WTC11 (cell line): ENCODE results near the gene SLC25A26.

Experiments
- CREB1 ChIP-seq: sonication (generic); formaldehyde crosslinking; IDR thresholded peaks from 2 replicates; pipeline ENCODE4 v1.8.0; 2023; ENCODE audit warnings: mild to moderate bottlenecking, missing genetic modification reagents
- CTCF ChIP-seq: fragments of 200-600 bp; IDR thresholded peaks from 2 replicates; pipeline ENCODE4 v1.8.0; 2022; ENCODE audit warnings: antibody characterized with exemption
- ERG ChIP-seq: fragments of 250-450 bp; sonication (Bioruptor Pico); IDR thresholded peaks from 2 replicates; pipeline ENCODE4 v1.8.0; 2021; ENCODE audit warnings: mild to moderate bottlenecking
- ESRRA ChIP-seq: sonication (generic); formaldehyde crosslinking; IDR thresholded peaks from 2 replicates; pipeline ENCODE4 v1.8.1; 2022; ENCODE audit warnings: mild to moderate bottlenecking, missing genetic modification reagents, borderline replicate concordance
- ETV6 ChIP-seq: sonication (generic); formaldehyde crosslinking; IDR thresholded peaks from 2 replicates; pipeline ENCODE4 v1.8.1; 2022; ENCODE audit warnings: mild to moderate bottlenecking, missing genetic modification reagents
- GRHL2 ChIP-seq: fragments of 250-450 bp; sonication (Bioruptor Pico); IDR thresholded peaks from 2 replicates; pipeline ENCODE4 v1.8.0; 2022; ENCODE audit warnings: mild to moderate bottlenecking, moderate library complexity; ENCODE audit not compliant: insufficient replicate concordance, severe bottlenecking
- JUN ChIP-seq: sonication (generic); formaldehyde crosslinking; IDR thresholded peaks from 2 replicates; pipeline ENCODE4 v1.8.0; 2023; ENCODE audit warnings: mild to moderate bottlenecking, missing genetic modification reagents
- NFYB ChIP-seq: sonication (generic); formaldehyde crosslinking; conservative IDR thresholded peaks from 2 replicates; pipeline ENCODE4 v1.8.0; 2022; ENCODE audit warnings: low read depth, missing genetic modification reagents
- NR1H2 ChIP-seq: sonication (generic); formaldehyde crosslinking; IDR thresholded peaks from 2 replicates; pipeline ENCODE4 v1.9.0; 2021; ENCODE audit warnings: mild to moderate bottlenecking, moderate library complexity, missing genetic modification reagents
- RELA ChIP-seq: sonication (generic); formaldehyde crosslinking; IDR thresholded peaks from 2 replicates; pipeline ENCODE4 v1.8.1; 2022; ENCODE audit warnings: missing genetic modification reagents, mild to moderate bottlenecking, borderline replicate concordance
- SP1 ChIP-seq: sonication (generic); formaldehyde crosslinking; conservative IDR thresholded peaks from 2 replicates; pipeline ENCODE4 v1.8.1; 2022; ENCODE audit warnings: missing genetic modification reagents
- ZNF138 ChIP-seq: sonication (generic); formaldehyde crosslinking; conservative IDR thresholded peaks from 2 replicates; pipeline ENCODE4 v1.8.1; 2022; ENCODE audit warnings: mild to moderate bottlenecking, moderate library complexity, missing genetic modification reagents

- no peak for TF ChIP-seq JUN (CRISPR knock-in tag)
- TF ChIP-seq CTCF, result no peak
- no peak for TF ChIP-seq ZNF138 (CRISPR knock-in tag)
- no peak for TF ChIP-seq RELA (CRISPR knock-in tag)
- no peak for TF ChIP-seq NR1H2
- TF ChIP-seq CREB1 (CRISPR knock-in tag), result no peak
- TF ChIP-seq ESRRA (CRISPR knock-in tag), result no peak
- no peak for TF ChIP-seq ETV6 (CRISPR knock-in tag)
- TF ChIP-seq ERG (CRISPR knock-in tag), result no peak
- TF ChIP-seq NFYB (CRISPR knock-in tag), result no peak
- no peak for TF ChIP-seq SP1
- no peak for TF ChIP-seq GRHL2
These were observed 15.5 kb downstream of the SLC25A26 start for GRCh38 chr3:66236281-66236680.
